Natural killer cell (primary cell): ENCODE data around the gene VWF. TPM values are rescaled to one million over a fixed set of nuclear protein-coding genes. Genes with fewer than 3 reads are reported as not detected.
A peak's percentile ranks its signal among the peaks of the same experiment; 100 is the strongest.

ENCODE experiments used
- ATAC-seq, 3 donors: fragments of 150-1000 bp in 2 of 3; fragments of 200-7000 bp in 1 of 3; cut with Tn5 transposase; 1 replicate in 1 of 3; 2 replicates in 2 of 3; pipeline ENCODE4 v1.10.0; 2021; ENCODE audit warnings: mild to moderate bottlenecking in 2 of 3, moderate library complexity in 2 of 3
- DNase-seq, 2 donors: peaks; one replicate each; pipeline versions ENCODE4 v3.0.0 to v3.0.0-alpha.2; 2013 to 2021; ENCODE audit warnings: mixed read lengths in 1 of 2
- H3K27ac ChIP-seq: one replicate; pipeline ENCODE4 v1.5.1; 2013; ENCODE audit warnings: mild to moderate bottlenecking, low read length
- H3K27me3 ChIP-seq: one replicate; pipeline ENCODE4 v1.6.1; 2013; ENCODE audit warnings: low read length; ENCODE audit not compliant: control insufficient read depth, insufficient read depth
- H3K36me3 ChIP-seq: one replicate; pipeline ENCODE4 v1.6.1; 2013; ENCODE audit warnings: low read length; ENCODE audit not compliant: control insufficient read depth, insufficient read depth
- H3K4me1 ChIP-seq: one replicate; pipeline ENCODE4 v1.6.1; 2013; ENCODE audit warnings: low read length; ENCODE audit not compliant: control insufficient read depth, insufficient read depth
- H3K4me3 ChIP-seq: one replicate; pipeline ENCODE4 v1.5.1; 2013; ENCODE audit warnings: low read length
- H3K9me3 ChIP-seq: one replicate; pipeline ENCODE4 v1.6.1; 2013; ENCODE audit warnings: low read length; ENCODE audit not compliant: control insufficient read depth, insufficient read depth
- H3K27ac Mint-ChIP-seq, 2 donors: one replicate each; pipeline ENCODE4 v1.8.0; 2022; ENCODE audit warnings: mild to moderate bottlenecking in 2 of 2, mixed read lengths in 2 of 2, moderate library complexity in 1 of 2
- H3K27me3 Mint-ChIP-seq, 2 donors: one replicate each; pipeline ENCODE4 v1.8.0; 2022; ENCODE audit warnings: low read depth in 2 of 2, mixed read lengths in 2 of 2
- H3K36me3 Mint-ChIP-seq: one replicate; pipeline ENCODE4 v1.8.0; 2022; ENCODE audit warnings: mixed read lengths
- H3K4me1 Mint-ChIP-seq, 2 donors: one replicate each; pipeline ENCODE4 v1.8.0; 2022; ENCODE audit warnings: mixed read lengths in 2 of 2
- H3K4me3 Mint-ChIP-seq: one replicate; pipeline ENCODE4 v1.8.0; 2022; ENCODE audit warnings: mild to moderate bottlenecking, moderate library complexity, mixed read lengths
- H3K9me3 Mint-ChIP-seq, 2 donors: one replicate each; pipeline ENCODE4 v1.8.0; 2022; ENCODE audit warnings: mixed read lengths in 2 of 2
- WGBS: methylation state at CpG from one replicate; pipeline ENCODE4 v1.1.7; 2013; ENCODE audit warnings: missing lambda C conversion rate; ENCODE audit not compliant: insufficient coverage; 5-methylcytosine and 5-hydroxymethylcytosine counted together
- intact Hi-C: fragments of 100-400 bp; cut with micrococcal nuclease; formaldehyde crosslinking; loops from one replicate; pipeline ENCODE4 v1.14.2; 2022
- total RNA-seq, 4 donors: library from RNA; stranded (reverse); fragments of 120-200 nt in 1 of 4; gene quantifications; one replicate each; pipeline versions ENCODE4 v1.2.3 to v1.2.4, GENCODE V29; 2013 to 2022
- TF ChIP-seq, protein P1 (sequence below): fragments of 200-600 bp; IDR thresholded peaks from one replicate; pipeline ENCODE4 v1.8.0; 2022; ENCODE audit warnings: antibody characterized with exemption

Gene VWF
- total RNA-seq, 3 donors from 2014 or later (not counting 1 experiment from before 2014, with no cell fraction given): 0.14 to 0.95 (median 0.71) TPM

DNA sequence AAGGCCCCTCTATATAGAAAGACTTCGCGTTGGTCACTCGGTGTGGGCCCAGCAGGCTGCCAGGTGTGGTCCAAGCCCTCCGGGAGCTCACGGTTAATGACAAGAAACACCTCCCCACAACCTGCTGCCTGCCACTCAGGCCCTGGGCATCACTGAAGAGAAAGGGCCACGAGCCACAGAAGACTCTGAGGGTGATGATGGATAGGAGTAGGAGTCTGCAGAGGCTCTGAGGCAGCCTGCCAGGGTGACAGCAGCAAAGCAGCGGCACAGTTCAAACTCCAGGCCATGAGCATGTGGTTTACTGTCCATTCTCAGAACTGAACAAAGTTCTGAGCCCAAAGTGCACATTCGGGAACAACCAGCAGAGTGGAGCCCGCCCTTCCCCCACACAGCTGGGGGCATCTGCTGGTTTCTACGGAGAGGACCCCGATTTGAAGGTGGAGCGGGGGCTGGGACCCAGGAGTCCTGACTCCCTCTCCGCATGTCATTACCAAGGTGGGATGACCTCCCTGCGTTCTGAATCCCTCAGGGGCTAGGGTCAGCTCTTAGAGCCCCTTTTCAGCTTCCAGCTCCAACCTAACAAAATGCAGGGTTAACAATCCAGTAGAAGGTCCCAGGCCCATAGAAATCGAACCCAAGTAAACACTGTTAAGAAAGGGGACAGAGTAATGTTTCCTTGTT is 65.8 kb downstream of the VWF start:
- peaks cover 0 to 8% of the 10 kb centered on the region in 2 donors for H3K4me1 Mint-ChIP-seq
- no peaks in the 10 kb centered on the region for H3K36me3 Mint-ChIP-seq
- Histone ChIP-seq H3K36me3 (no peaks in the 10 kb centered on the region), H3K27ac (no peak overlapping the region), H3K4me1 (peaks cover 4% of the 10 kb centered on the region), H3K4me3 (no peak overlapping the region), H3K27me3 (no peaks in the 10 kb centered on the region), H3K9me3 (no peaks in the 10 kb centered on the region)
- no peak for ATAC-seq
- H3K4me3 Mint-ChIP-seq: no peak overlapping the region
- WGBS: 85% methylated on average over 15 of the region's 15 CpGs
- intact Hi-C loops: no loop called here
- peaks cover 27 to 42% of the 10 kb centered on the region in 2 donors for H3K27me3 Mint-ChIP-seq
- TF ChIP-seq, protein P1, sequence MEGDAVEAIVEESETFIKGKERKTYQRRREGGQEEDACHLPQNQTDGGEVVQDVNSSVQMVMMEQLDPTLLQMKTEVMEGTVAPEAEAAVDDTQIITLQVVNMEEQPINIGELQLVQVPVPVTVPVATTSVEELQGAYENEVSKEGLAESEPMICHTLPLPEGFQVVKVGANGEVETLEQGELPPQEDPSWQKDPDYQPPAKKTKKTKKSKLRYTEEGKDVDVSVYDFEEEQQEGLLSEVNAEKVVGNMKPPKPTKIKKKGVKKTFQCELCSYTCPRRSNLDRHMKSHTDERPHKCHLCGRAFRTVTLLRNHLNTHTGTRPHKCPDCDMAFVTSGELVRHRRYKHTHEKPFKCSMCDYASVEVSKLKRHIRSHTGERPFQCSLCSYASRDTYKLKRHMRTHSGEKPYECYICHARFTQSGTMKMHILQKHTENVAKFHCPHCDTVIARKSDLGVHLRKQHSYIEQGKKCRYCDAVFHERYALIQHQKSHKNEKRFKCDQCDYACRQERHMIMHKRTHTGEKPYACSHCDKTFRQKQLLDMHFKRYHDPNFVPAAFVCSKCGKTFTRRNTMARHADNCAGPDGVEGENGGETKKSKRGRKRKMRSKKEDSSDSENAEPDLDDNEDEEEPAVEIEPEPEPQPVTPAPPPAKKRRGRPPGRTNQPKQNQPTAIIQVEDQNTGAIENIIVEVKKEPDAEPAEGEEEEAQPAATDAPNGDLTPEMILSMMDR: no peak
- H3K27ac Mint-ChIP-seq: no peak overlapping the region
- no peaks in the 10 kb centered on the region for H3K9me3 Mint-ChIP-seq
- DNase-seq: no peak

DNA sequence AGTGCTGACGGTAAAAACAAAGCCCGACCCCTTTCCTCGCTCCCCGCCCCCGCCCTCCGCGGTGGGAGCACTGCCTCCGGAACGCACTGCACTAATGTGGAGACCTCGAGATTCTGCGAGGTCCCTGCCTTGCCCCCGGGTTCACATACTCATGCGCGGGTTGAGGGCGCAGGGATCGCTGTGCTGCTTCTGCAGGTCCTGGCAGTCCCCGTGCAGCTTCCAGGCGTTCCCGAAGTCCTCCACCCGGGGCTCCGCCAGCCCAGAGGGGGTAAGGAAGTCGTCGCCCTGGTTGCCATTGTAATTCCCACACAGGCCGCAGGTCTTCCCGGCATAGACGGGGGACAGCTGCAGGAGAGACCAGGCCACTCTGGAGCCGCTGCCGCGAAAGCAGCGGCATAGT is 66.8 kb downstream of the VWF start:
- no peak overlapping the region for H3K4me3 Mint-ChIP-seq
- H3K4me1 Mint-ChIP-seq: peaks cover 0 to 8% of the 10 kb centered on the region in 2 donors

DNA sequence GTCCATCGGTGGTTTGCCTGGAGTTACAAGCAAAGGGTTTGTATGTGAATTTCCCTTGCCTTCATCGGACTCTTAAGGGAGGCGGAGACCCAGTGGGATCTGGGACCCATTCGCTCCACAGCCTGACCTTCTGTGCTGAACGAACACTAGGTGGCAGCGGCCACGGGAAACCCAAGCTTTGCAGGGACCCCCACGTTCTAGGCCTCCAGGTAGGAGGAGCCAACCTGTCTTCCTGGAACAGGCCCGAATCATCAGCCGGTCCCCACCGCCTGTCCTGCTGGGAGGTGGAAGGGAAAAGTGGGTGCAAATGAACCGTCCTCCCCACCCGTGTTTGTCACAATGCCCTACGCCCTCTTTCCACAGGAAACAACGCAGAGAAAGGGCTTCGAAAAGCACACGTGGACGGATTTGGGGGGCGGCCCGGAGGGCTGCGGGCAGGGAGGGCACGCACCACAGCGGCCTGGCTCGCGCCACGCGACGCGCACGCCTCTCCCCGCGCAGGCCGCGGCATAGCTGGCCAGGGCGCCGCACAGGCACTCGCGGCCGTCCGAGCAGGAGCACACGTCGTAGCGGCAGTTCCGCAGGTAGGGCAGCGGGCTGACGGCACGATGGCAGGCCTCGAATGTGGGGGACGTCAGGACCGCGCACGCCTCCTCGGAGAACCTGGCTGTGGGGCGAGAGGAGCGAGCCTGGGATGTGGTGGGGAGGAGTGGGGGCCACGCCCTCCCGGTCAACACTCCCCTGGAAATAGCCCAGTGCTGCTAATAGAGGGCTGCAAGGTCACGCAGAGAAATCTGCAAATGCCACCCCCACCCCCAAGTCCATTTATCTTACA is 67.8 kb downstream of the VWF start:
- no peak overlapping the region for H3K4me3 ChIP-seq
- H3K4me1 ChIP-seq: peaks cover 4% of the 10 kb centered on the region
- 32% methylated on average over 55 of the region's 58 CpGs for WGBS
- TF ChIP-seq, protein P1: no peak
- H3K36me3 ChIP-seq: no peaks in the 10 kb centered on the region
- H3K27ac Mint-ChIP-seq: no peak overlapping the region
- H3K27me3 Mint-ChIP-seq: peaks cover 27 to 37% of the 10 kb centered on the region in 2 donors
- no peaks in the 10 kb centered on the region for H3K27me3 ChIP-seq
- ATAC-seq (peak; percentile 29 to 59 (median 31)), DNase-seq (peak in 1 of 2 donors; percentile 58)
- H3K9me3 ChIP-seq: no peaks in the 10 kb centered on the region
- H3K36me3 Mint-ChIP-seq: no peaks in the 10 kb centered on the region
- H3K27ac ChIP-seq: no peak overlapping the region
- H3K4me1 Mint-ChIP-seq: peaks cover 0 to 8% of the 10 kb centered on the region in 2 donors
- H3K9me3 Mint-ChIP-seq: no peaks in the 10 kb centered on the region
- intact Hi-C loops: no loop called here
- H3K4me3 Mint-ChIP-seq: peak overlapping the region; percentile 6

More for the DNA sequence above, 66.8 kb downstream of the VWF start:
- no peaks in the 10 kb centered on the region for H3K9me3 ChIP-seq
- H3K27ac Mint-ChIP-seq: no peak overlapping the region
- no peak for ATAC-seq
- peaks cover 4% of the 10 kb centered on the region for H3K4me1 ChIP-seq
- no peaks in the 10 kb centered on the region for H3K27me3 ChIP-seq
- no peak overlapping the region for H3K27ac ChIP-seq
- H3K4me3 ChIP-seq: no peak overlapping the region
- H3K9me3 Mint-ChIP-seq: no peaks in the 10 kb centered on the region
- H3K36me3 ChIP-seq: no peaks in the 10 kb centered on the region
- WGBS: 92% methylated on average over 30 of the region's 30 CpGs
- no peak for DNase-seq
- H3K36me3 Mint-ChIP-seq: no peaks in the 10 kb centered on the region
- TF ChIP-seq, protein P1: no peak
- peaks cover 27 to 37% of the 10 kb centered on the region in 2 donors for H3K27me3 Mint-ChIP-seq
- intact Hi-C loops: no loop called here
